ENCODE data around the gene PRKCH. TPM values are rescaled to one million over a fixed set of nuclear protein-coding genes. Genes with fewer than 3 reads are reported as not detected.

Gene PRKCH
- total RNA-seq, 1 experiment from 2014 or later: 2.7 TPM

DNA sequence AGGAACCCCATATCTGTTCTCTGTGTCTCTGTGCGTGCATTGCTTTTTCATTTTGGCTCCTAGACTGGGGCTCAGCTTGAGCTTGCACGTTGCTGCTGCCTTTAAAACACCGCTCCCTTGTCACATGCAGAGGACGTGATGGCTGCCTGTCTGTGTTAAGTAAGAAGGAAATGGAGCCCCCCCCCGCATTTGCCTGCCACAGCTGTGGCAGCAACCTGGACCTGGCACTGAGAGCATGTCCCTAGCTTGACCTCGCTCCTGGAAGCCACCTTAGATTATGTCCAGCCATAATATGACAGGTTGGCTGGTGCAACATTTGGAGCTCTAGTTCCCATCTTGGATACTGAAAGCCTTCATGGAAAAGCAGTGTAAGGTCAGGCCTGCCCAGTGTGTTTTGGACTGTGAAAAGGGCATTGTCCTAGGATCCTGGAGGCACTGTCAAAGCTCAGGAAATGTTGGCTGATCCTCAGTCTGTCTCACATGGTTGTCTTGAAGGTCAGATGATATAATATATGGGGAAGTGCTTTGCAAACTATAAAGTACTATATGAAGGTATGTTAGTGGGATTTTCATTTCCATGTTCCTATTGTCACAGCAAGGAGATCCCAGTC lies 73.8 kb downstream of the PRKCH start:
- Histone ChIP-seq H3K4me3 (ENCODE audit: low read depth in 2 of 2, low read length in 2 of 2) (no peak overlapping the region), H3K4me1 (ENCODE audit: control insufficient read depth, insufficient read depth, low read length) (no peaks in the 10 kb centered on the region), H3K27me3 (ENCODE audit: control insufficient read depth, insufficient read depth, low read length) (no peaks in the 10 kb centered on the region), H3K9me3 (ENCODE audit: control insufficient read depth, insufficient read depth, low read depth, low read length) (no peaks in the 10 kb centered on the region), H3K36me3 (ENCODE audit: control insufficient read depth, insufficient read depth, low read length) (no peaks in the 10 kb centered on the region), H3K27ac (ENCODE audit: low read length) (no peak overlapping the region)
- no TSS peak for BruUV-seq (replicated peaks)
- in situ Hi-C loops (cut with HindIII; ENCODE audit: low pct_unique_long_range_greater_than_20kb, low sequenced_read_pairs): no loop called here
- no peak for TF ChIP-seq POLR2AphosphoS5 (IDR thresholded peaks at IDR 0.05; ENCODE audit: low read depth, low read length)
- no peak for TF ChIP-seq CTCF (IDR thresholded peaks at IDR 0.05)
- ChIA-PET POLR2A (no interaction called here), CTCF (no interaction called here)
- no peak for ATAC-seq
- no peak for DNase-seq (ENCODE audit: low read depth, low spot score)
- intact Hi-C loops (cut with micrococcal nuclease; ENCODE audit: unreplicated experiment): no loop called here

GRCh38 chr14:61396279-61396678 lies 74.9 kb downstream of the PRKCH start:
- BruUV-seq (replicated peaks): no TSS peak
- CTCF ChIA-PET: no interaction called here
- in situ Hi-C loops (cut with HindIII; ENCODE audit: low pct_unique_long_range_greater_than_20kb, low sequenced_read_pairs): no loop called here
- Histone ChIP-seq H3K4me1 (ENCODE audit: control insufficient read depth, insufficient read depth, low read length) (no peaks in the 10 kb centered on the region), H3K27ac (ENCODE audit: low read length) (no peak overlapping the region), H3K27me3 (ENCODE audit: control insufficient read depth, insufficient read depth, low read length) (no peaks in the 10 kb centered on the region), H3K4me3 (ENCODE audit: low read depth in 2 of 2, low read length in 2 of 2) (no peak overlapping the region), H3K36me3 (ENCODE audit: control insufficient read depth, insufficient read depth, low read length) (no peaks in the 10 kb centered on the region), H3K9me3 (ENCODE audit: control insufficient read depth, insufficient read depth, low read depth, low read length) (no peaks in the 10 kb centered on the region)
- no peak for ATAC-seq
- POLR2A ChIA-PET: no interaction called here
- no peak for DNase-seq (ENCODE audit: low read depth, low spot score)
- TF ChIP-seq POLR2AphosphoS5 (IDR thresholded peaks at IDR 0.05; ENCODE audit: low read depth, low read length): no peak
- TF ChIP-seq REST (IDR thresholded peaks at IDR 0.05; ENCODE audit: insufficient read depth in 1 of 2, low read depth in 2 of 2, low read length in 1 of 2): no peak
- TF ChIP-seq SIN3A (IDR thresholded peaks at IDR 0.05; ENCODE audit: borderline replicate concordance, insufficient read depth, low read depth, low read length): no peak
- no peak for TF ChIP-seq CTCF (IDR thresholded peaks at IDR 0.05)
- TF ChIP-seq TCF7L2 (IDR thresholded peaks at IDR 0.05; ENCODE audit: low read depth, low read length): no peak
- intact Hi-C loops (cut with micrococcal nuclease; ENCODE audit: unreplicated experiment): no loop called here

Data from Panc1 (cell line).